Measurements from ENCODE around the gene SYN1.

Gene SYN1

GRCh38 chrX:47571215-47571614, 48.4 kb downstream of the SYN1 start:
- DNase-seq = no peak

DNA sequence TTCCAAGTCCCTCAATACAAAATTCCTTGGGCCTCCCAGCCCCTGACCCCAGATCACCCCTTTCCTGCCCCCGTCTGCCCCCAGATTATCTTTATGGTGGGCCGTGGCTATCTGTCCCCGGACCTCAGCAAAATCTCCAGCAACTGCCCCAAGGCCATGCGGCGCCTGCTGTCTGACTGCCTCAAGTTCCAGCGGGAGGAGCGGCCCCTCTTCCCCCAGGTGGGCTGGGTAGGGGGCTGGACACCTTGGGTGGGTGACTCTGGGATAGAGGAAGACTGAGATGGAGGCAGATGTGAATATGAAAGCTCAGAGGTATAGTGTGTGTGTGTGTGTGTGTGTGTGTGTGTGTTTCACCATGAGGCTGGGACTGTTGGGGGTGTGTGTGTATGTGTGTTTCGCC, 48.9 kb downstream of the SYN1 start:
- DNase-seq = no peak

GRCh38 chrX:47568656-47569295, 50.9 kb downstream of the SYN1 start:
- peak; percentile 56 for DNase-seq

- no peak for DNase-seq
Observed at GRCh38 chrX:47566841-47567240, 52.8 kb downstream of the SYN1 start.

- DNase-seq = no peak
Observed at GRCh38 chrX:47564438-47565085, 55.1 kb downstream of the SYN1 start.

DNA sequence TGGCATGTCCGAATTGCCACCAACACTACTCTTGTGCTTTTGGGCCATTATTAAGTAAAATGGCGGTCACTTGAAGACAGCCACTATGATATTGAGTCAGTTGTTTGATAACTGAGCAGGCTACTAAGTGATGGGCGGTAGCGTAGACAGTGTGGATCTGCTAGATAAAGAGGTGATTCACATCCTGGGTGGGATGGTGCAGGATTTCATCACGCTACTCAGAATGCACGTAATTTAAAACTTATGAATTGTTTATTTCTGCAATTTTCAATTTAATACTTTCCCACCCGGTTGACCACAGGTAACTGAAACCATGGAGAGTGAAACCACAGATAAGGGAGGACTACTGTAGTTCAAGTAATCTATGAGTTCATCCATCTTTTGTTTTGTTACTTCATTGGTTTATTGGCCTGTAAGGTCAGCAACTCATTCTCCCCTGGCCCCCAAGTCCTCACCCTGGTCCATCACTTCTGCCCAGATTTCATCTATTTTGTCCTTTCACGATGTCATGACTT, 55.8 kb downstream of the SYN1 start:
- DNase-seq = no peak

DNA sequence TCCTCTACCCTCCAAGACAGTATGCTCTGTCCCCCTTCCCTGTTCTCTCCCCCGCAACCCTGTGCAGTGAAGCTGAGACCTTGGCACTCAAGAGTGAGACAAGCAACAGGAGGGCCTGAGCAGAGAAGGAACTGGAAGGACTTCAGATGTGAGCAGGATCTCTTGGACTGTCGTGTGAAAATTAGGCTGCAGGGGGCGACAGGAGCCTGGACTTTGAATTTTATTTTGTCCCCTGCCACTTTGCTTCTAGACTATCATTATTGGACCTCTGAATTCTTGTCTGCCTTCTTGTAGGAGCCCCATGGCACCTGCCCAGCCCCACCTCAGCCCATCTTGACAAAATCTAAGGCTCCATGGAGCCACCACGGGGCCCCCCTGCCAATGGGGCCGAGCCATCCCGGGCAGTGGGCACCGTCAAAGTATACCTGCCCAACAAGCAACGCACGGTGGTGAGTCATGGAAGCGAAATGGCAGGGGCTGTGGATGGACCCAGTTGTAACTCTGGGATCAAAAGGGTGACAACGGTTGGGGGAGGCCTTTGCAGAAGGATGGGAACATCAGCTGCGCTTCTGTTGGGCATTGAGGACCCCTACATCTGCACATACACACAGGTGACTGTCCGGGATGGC, 56.9 kb downstream of the SYN1 start:
- DNase-seq = peak; percentile 36

GRCh38 chrX:47561659-47562151, 58.0 kb downstream of the SYN1 start:
- no peak for DNase-seq

DNA sequence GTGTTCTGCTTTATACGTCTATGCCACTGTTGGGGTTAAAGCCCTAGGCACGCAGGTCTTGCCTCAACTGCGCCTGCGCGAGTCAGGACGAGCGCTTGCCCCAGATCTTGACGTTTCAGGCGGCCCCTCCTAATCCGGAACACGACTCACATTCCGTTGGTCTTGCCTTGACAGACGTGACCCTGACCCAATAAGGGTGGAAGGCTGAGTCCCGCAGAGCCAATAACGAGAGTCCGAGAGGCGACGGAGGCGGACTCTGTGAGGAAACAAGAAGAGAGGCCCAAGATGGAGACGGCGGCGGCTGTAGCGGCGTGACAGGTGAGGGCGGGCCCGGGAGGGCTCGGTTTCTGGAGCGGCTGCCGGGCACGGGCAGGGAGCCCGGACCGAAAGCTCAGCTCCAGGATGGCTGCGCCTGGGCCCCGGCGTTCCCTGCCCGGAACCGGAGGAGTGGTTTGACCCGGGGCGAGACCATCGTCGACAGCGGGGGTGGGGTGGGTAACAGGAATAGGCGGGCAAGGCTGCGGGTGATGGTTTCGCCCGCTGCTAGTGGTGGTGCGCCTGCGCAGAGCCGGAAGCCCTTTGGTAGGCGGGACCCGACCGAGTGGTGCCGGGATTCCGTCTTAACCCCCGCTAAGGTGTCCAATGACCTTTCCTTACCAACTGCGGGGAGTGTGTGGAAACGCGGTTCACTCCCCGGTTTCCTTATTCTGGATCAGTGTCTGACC, 58.6 kb downstream of the SYN1 start, which contains the start of gene ARAF:
ARAF (plus strand) TSS at position 272 of the 725 bp plus-strand sequence. CDS start 1,763 bp downstream, outside the sequence.
- DNase-seq = peak; percentile 98

- DNase-seq = no peak
Observed at GRCh38 chrX:47560179-47560933, 59.3 kb downstream of the SYN1 start.

- no peak for DNase-seq
Observed at GRCh38 chrX:47558436-47558835, 61.2 kb downstream of the SYN1 start.

DNA sequence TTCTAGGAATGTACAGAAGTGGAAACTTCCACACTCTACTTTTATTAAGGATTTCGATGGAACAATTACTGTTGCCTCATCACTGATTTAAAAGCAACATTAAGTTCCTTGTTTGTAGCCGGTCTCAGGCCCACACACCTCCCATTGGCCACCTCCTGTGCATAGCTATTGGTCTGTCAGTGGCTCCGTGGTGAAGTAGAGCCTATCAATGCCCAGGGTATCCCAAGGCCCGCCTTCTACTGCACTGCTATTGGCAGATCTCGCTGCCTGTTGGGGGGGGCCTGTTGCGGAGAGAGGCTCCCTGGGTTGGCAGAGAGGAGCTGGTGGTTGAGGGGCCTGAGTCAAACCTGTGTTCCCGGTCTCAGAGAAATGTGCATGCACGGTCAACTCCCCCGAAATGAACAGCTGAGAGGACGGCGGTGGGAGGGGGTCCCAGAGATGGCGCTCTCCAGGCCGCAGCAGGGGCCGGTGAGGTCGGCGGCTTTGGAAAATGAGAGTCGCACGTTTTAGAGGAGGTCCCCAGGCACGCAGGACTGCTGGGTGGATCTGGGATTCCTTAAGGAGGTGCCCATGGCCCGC, 63.5 kb downstream of the SYN1 start:
- peak; percentile 89 for DNase-seq

GRCh38 chrX:47543496-47543895, 76.2 kb downstream of the SYN1 start:
- DNase-seq = no peak

DNA sequence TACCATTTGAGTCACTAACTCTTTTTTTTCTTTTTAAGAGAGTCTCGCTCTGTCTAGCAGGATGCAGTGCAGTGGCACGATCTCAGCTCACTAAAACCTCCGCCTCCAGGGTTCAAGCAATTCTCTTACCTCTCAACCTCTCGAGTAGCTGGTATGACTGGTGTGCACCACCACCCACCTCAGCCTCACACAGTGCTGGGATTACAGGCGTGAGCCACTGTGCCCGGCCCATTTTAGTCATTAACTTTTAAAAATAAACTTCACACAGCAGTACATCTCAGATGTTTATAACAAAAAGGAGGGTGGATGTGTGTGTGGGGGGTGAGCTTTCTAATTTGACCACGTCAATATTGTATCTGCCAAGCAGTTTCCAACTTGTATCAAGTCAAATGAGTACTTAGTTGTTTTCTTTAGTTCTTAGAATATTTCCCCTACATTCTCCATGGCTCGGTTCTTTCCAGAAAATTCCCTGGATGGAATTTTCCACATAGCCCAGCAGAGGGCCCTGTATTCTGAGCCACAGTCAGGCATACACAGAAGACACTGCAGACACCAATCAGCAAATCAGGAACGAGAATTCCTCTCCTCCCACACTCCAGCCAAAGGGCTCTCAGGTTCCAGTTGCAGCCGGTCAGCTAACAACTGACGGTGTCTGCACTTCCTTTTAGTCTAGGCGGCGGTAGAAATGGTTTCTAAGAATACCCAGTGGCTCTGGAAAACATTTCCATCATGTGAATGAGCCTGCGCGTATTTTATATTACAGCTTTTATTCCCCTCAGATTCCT, 78.7 kb downstream of the SYN1 start:
- no peak for DNase-seq

GRCh38 chrX:47539860-47540259, 79.8 kb downstream of the SYN1 start:
- no peak for DNase-seq

- DNase-seq = no peak
Observed at GRCh38 chrX:47530049-47530448, 89.6 kb downstream of the SYN1 start.

- DNase-seq = no peak
Observed at GRCh38 chrX:47529548-47529947, 90.1 kb downstream of the SYN1 start.

DNA sequence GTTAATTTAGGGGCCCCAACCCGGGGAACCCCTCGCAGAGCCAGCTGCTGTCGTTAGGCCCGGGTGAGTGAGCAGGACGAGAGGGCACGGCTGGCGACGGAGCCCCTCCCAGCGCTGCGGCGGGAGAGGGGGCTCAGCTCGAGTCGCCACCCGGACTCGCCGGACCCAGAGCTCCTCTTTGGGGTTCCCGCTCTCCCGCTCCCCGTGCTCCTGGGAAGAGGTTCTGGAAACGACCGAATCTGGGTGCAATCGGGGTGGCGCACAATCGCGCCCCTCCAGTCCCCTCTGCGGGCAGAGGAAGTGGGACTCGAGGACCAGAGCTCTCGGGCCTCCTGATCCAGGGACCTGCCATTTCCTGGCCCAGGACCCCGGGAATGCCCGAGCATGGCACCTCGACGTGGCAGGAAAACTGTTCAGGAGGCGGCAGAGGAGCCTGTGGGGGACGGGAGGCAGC, 95.9 kb downstream of the SYN1 start:
- DNase-seq = no peak

DNA sequence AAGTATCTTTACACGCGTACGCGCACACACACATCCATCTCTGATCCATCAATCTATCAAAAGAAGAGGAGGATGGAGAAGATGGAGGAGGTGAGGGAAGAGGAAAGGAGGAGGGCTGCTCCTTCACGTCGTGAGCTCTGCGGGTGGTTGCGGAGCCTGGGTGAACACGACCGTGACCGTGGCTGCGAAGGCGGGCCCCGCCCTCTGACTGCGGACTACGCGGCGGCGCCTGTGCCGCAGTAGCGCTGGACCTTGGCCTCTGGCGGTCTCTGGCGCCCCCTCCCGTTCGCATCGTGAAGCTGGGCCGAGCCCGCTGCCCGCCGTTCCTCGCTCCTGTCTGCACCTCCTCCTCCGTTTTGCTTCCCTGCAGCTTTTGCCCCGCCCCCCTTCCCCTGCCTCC, 96.4 kb downstream of the SYN1 start:
- DNase-seq = peak; percentile 83

Data from CD4-positive, alpha-beta T cell treated with Interleukin-10 for 1 hour (primary cell).